CD4-positive, alpha-beta T cell (primary cell): ENCODE data around the gene SHANK3. TPM values are rescaled to one million over a fixed set of nuclear protein-coding genes. Genes with fewer than 3 reads are reported as not detected.

Experiments
- ATAC-seq: fragments of 200-7000 bp; cut with Tn5 transposase; one replicate; pipeline ENCODE4 v1.10.0; 2022; ENCODE audit warnings: mild to moderate bottlenecking; ENCODE audit not compliant: poor library complexity
- CTCF ChIA-PET: fragments of 350-600 bp; sonication (Branson Sonifier 250); formaldehyde crosslinking; loops from one replicate; lab custom pipeline; 2021; ENCODE audit warnings: antibody characterized with exemption, inconsistent platforms; lab: Charles Lee
- POLR2A ChIA-PET: fragments of 350-600 bp; sonication (Branson Sonifier 250); formaldehyde crosslinking; loops from one replicate; lab custom pipeline; 2021; ENCODE audit warnings: antibody characterized with exemption, inconsistent platforms; lab: Charles Lee
- DNase-seq, 14 experiments: peaks; one replicate each; pipeline ENCODE4 v3.0.0-alpha.2; 2013 to 2020; ENCODE audit warnings: mixed read lengths in 2 of 14
- H3K27ac ChIP-seq, 2 donors: one replicate each; pipeline versions ENCODE4 v1.5.1 to v1.7.0; 2013; ENCODE audit warnings: low read length in 2 of 2, low read depth in 1 of 2, mild to moderate bottlenecking in 1 of 2
- H3K27me3 ChIP-seq, 2 experiments: 1 replicate in 1 of 2; 2 replicates in 1 of 2; pipeline versions ENCODE4 v1.6.1 to v1.7.0; 2013; ENCODE audit warnings: low read length in 2 of 2, control low read depth in 1 of 2, mild to moderate bottlenecking in 1 of 2, moderate library complexity in 1 of 2; ENCODE audit not compliant: insufficient read depth in 2 of 2, control insufficient read depth in 1 of 2
- H3K36me3 ChIP-seq: one replicate; pipeline ENCODE4 v1.6.1; 2013; ENCODE audit warnings: low read length, control low read depth; ENCODE audit not compliant: insufficient read depth
- H3K4me1 ChIP-seq: one replicate; pipeline ENCODE4 v1.6.1; 2013; ENCODE audit warnings: low read length, control low read depth; ENCODE audit not compliant: insufficient read depth
- H3K4me3 ChIP-seq: one replicate; pipeline ENCODE4 v1.5.1; 2013; ENCODE audit warnings: mild to moderate bottlenecking, low read length, moderate library complexity
- H3K9me3 ChIP-seq, 2 experiments: 1 replicate in 1 of 2; 2 replicates in 1 of 2; pipeline versions ENCODE4 v1.6.1 to v1.7.0; 2013; ENCODE audit warnings: low read length in 2 of 2, mild to moderate bottlenecking in 2 of 2, control low read depth in 1 of 2, moderate library complexity in 1 of 2; ENCODE audit not compliant: control insufficient read depth in 1 of 2, insufficient read depth in 1 of 2
- H3K27ac Mint-ChIP-seq: one replicate; pipeline ENCODE4 v1.8.0; 2020; ENCODE audit warnings: mixed read lengths
- H3K27me3 Mint-ChIP-seq: one replicate; pipeline ENCODE4 v1.8.0; 2021; ENCODE audit warnings: mixed read lengths
- H3K36me3 Mint-ChIP-seq: one replicate; pipeline ENCODE4 v1.8.0; 2021; ENCODE audit warnings: low read depth, mixed read lengths
- H3K4me1 Mint-ChIP-seq: one replicate; pipeline ENCODE4 v1.8.0; 2021; ENCODE audit warnings: low read depth, mixed read lengths
- H3K4me3 Mint-ChIP-seq: one replicate; pipeline ENCODE4 v1.8.0; 2020; ENCODE audit warnings: mild to moderate bottlenecking, mixed read lengths
- H3K9me3 Mint-ChIP-seq: one replicate; pipeline ENCODE4 v1.8.0; 2020; ENCODE audit warnings: mixed read lengths
- intact Hi-C, 2 experiments: fragments of 100-400 bp; cut with DNase I in 1 of 2; cut with micrococcal nuclease in 1 of 2; formaldehyde crosslinking; loops; one replicate each; pipeline versions ENCODE4 v1.15.1 to v1.9.0; 2023 to 2025; cut with DNase I, micrococcal nuclease
- total RNA-seq, 174 experiments: library from RNA in 2 of 174; stranded (reverse) in 2 of 174; gene quantifications; one replicate each; pipeline ENCODE4 v1.2.3 and lab custom pipeline; 2021 to 2026
- TF ChIP-seq, protein P1 (sequence below): fragments of 200-600 bp; IDR thresholded peaks from one replicate; pipeline ENCODE4 v1.8.0; 2022; ENCODE audit warnings: antibody characterized with exemption, mild to moderate bottlenecking

The SHANK3 gene
- total RNA-seq, 2 experiments from 2014 or later, result not detected

DNA sequence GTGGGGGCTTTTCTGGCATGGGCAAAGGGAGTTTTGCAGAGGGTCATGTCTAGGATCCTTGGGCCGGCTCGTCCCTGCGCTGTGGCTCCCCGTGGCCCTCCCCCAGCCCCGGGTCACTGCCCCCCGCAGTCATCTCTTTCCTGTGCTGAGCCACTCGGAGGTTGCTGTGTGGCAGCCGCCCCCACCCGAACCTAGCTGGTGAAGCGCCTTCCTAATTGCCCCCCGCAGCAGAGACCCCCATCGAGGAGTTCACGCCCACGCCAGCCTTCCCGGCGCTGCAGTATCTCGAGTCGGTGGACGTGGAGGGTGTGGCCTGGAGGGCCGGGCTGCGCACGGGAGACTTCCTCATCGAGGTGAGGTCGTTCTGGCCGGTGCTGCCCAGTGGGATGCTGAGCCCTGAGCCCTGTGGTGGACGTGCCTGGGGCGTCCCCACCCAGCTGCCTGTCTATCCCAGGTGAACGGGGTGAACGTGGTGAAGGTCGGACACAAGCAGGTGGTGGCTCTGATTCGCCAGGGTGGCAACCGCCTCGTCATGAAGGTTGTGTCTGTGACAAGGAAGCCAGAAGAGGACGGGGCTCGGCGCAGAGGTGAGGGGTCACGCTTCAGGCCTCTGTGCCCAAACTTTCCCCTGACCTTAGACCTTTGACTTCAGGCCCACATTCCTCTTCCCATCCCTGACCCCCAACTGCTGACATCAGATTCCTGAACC lies 32.0 kb downstream of the SHANK3 start:
- Mint-ChIP-seq H3K27ac (no peak overlapping the region), H3K36me3 (no peaks in the 10 kb centered on the region), H3K27me3 (no peaks in the 10 kb centered on the region), H3K4me3 (no peak overlapping the region), H3K4me1 (peaks cover 14% of the 10 kb centered on the region), H3K9me3 (no peaks in the 10 kb centered on the region)
- TF ChIP-seq, protein P1, sequence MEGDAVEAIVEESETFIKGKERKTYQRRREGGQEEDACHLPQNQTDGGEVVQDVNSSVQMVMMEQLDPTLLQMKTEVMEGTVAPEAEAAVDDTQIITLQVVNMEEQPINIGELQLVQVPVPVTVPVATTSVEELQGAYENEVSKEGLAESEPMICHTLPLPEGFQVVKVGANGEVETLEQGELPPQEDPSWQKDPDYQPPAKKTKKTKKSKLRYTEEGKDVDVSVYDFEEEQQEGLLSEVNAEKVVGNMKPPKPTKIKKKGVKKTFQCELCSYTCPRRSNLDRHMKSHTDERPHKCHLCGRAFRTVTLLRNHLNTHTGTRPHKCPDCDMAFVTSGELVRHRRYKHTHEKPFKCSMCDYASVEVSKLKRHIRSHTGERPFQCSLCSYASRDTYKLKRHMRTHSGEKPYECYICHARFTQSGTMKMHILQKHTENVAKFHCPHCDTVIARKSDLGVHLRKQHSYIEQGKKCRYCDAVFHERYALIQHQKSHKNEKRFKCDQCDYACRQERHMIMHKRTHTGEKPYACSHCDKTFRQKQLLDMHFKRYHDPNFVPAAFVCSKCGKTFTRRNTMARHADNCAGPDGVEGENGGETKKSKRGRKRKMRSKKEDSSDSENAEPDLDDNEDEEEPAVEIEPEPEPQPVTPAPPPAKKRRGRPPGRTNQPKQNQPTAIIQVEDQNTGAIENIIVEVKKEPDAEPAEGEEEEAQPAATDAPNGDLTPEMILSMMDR, result no peak
- intact Hi-C loops, result no loop called here
- no peak for ATAC-seq
- ChIA-PET CTCF (no interaction called here), POLR2A (no interaction called here)
- Histone ChIP-seq H3K27me3 (no peaks in the 10 kb centered on the region), H3K27ac (no peak overlapping the region), H3K4me1 (peaks cover 9% of the 10 kb centered on the region), H3K36me3 (no peaks in the 10 kb centered on the region), H3K9me3 (peaks cover 0 to under 1% of the 10 kb centered on the region in 2 experiments), H3K4me3 (no peak overlapping the region)
- DNase-seq, result no peak

DNA sequence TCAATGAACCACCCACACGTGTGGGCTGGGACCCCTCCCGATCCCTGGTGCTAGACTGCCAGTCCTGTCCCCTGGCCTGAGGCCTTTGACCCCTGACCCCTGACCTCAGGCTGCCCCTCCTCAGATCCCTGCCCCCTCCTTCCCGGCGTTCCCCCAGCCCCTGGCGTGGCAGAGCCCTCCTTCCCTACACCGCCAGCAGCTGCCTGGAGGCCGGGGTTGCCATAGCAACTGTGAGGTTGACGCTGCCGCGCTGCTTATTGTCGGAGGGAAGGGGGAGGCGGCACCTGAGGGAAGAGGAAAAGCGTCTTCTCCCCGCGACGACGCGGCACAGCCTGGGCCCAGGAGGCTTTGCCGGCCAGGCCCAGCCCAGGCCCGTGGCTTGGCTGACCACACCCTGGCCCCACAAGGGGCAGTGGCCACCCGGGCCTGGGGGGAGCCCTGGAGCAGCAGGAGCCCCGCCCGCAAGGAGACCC lies 32.6 kb downstream of the SHANK3 start:
- ChIA-PET CTCF (no interaction called here), POLR2A (no interaction called here)
- no peak overlapping the region for H3K4me3 ChIP-seq
- H3K4me1 ChIP-seq, result peaks cover 9% of the 10 kb centered on the region
- no peaks in the 10 kb centered on the region for H3K9me3 ChIP-seq
- H3K27me3 ChIP-seq, result no peaks in the 10 kb centered on the region
- Mint-ChIP-seq H3K4me1 (peaks cover 14% of the 10 kb centered on the region), H3K4me3 (no peak overlapping the region), H3K36me3 (no peaks in the 10 kb centered on the region), H3K27ac (no peak overlapping the region), H3K9me3 (no peaks in the 10 kb centered on the region), H3K27me3 (no peaks in the 10 kb centered on the region)
- intact Hi-C loops, result no loop called here
- DNase-seq (no peak), ATAC-seq (no peak)
- no peaks in the 10 kb centered on the region for H3K36me3 ChIP-seq
- TF ChIP-seq, protein P1, result no peak
- no peak overlapping the region for H3K27ac ChIP-seq

DNA sequence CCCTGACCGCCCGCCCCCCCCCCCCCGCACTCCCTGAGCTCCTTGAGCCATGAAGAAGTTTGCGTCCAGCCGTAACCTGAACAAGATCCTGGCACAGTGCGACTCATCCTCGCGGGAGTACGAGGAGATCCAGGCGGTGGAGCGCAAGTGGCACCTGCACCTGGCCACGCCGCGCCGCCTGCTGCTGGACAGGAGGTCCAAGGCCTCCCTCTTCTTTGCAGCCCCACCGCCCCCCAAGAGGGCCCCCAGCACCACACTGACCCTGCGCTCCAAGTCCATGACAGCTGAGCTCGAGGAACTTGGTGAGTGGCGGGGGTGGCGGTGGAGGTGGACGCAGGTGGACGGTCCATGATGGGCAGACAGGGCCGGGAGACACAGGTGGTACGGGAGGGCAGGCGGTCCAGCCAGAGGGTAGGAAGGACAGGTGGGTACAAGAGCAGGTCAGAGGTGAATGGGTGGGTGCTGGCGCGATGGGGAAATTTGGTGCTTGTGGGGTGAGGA lies 33.3 kb downstream of the SHANK3 start:
- Histone ChIP-seq H3K4me3 (no peak overlapping the region), H3K9me3 (no peaks in the 10 kb centered on the region), H3K4me1 (peaks cover 9% of the 10 kb centered on the region), H3K27me3 (no peaks in the 10 kb centered on the region), H3K36me3 (no peaks in the 10 kb centered on the region), H3K27ac (no peak overlapping the region)
- H3K36me3 Mint-ChIP-seq, result no peaks in the 10 kb centered on the region
- TF ChIP-seq, protein P1, result no peak
- DNase-seq (peak in 1 of 14 experiments; percentile 3), ATAC-seq (no peak)
- peaks cover 14% of the 10 kb centered on the region for H3K4me1 Mint-ChIP-seq
- no peak overlapping the region for H3K27ac Mint-ChIP-seq
- intact Hi-C loops, result no loop called here
- no peaks in the 10 kb centered on the region for H3K9me3 Mint-ChIP-seq
- no peaks in the 10 kb centered on the region for H3K27me3 Mint-ChIP-seq
- no peak overlapping the region for H3K4me3 Mint-ChIP-seq
- POLR2A ChIA-PET, result no interaction called here
- CTCF ChIA-PET, result no interaction called here
